ENCODE measurements around the gene PLVAP. TPM values are rescaled to one million over a fixed set of nuclear protein-coding genes. Genes with fewer than 3 reads are reported as not detected.

The PLVAP gene
- total and polyA plus RNA-seq, 9 of the 15 experiments (the other 6 are each of a cell fraction or from before 2014, with no cell fraction given), result 0.09 to 0.84 (median 0.51) TPM; not detected in 4

DNA sequence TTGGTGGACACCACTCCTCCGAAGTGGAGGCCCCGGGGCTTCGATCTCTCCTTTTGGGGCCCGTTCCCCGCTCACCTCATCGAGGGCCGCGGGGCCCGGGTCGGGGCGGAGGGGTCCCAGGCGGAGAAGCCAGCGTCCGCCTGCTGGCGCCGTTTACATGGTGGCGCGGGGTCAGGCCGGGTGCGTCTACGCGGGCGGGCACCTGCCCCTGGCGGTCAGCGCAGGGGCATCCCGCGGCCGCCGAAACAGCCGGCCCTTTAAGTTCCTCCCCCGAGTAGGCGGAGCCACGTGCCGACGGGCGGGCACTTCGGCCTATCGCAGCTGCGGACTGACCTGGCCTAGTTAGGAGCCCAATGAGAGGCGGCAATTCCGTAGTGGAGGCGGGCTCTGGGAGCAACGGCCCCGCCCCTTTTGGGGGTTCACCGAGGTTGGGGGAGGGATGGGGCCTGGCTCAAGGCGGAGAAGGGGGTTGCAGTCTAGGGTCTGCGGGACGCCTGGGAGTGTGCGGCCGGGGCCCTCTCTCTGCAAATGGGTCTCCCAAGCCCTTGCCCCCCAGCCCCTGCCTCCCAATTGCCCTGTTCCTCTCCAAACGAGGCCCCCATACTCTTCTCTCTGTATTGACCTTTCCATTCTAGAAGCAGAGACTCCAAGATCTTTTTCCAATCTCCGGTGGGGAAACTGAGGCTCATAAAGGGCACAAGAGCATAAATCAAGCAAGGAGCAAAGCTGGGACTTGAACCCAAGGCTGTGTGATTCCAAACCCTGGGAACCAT lies 73.8 kb downstream of the PLVAP start, which contains the start of gene ABHD8 (continued):
- no peak for TF ChIP-seq ZBTB26 (CRISPR knock-in tag; IDR thresholded peaks at IDR 0.05)
- peak; percentile 51 for TF ChIP-seq U2AF1 (optimal IDR thresholded peaks at IDR 0.05; ENCODE audit: low read depth, low read length)
- TF ChIP-seq DNMT1 (IDR thresholded peaks at IDR 0.05), result no peak
- TF ChIP-seq USF1 (CRISPR knock-in tag; IDR thresholded peaks at IDR 0.05), result peak; percentile 81
- TF ChIP-seq MECOM (CRISPR knock-in tag; IDR thresholded peaks at IDR 0.05), result no peak
- TF ChIP-seq FOS (IDR thresholded peaks at IDR 0.05; ENCODE audit: extremely low read depth, insufficient read length), result peak; percentile 87
- peak; percentile 37 for TF ChIP-seq RBBP5 (IDR thresholded peaks at IDR 0.05; ENCODE audit: borderline replicate concordance, insufficient read depth, low read length, poor library complexity, severe bottlenecking)
- no peak for TF ChIP-seq CBX8 (IDR thresholded peaks at IDR 0.05; ENCODE audit: borderline replicate concordance, extremely low read depth, low read depth, low read length, poor library complexity, severe bottlenecking)
- TF ChIP-seq RBM22 (IDR thresholded peaks at IDR 0.05; ENCODE audit: low read depth, low read length, poor library complexity, severe bottlenecking), result peak; percentile 60
- no peak for TF ChIP-seq CLOCK (CRISPR knock-in tag; IDR thresholded peaks at IDR 0.05; ENCODE audit: borderline replicate concordance)
- peak; percentile 82 to 84 for TF ChIP-seq NRF1 (conservative IDR thresholded peaks at IDR 0.05 in 1 of 2, IDR thresholded peaks at IDR 0.05 in 1 of 2)
- no peak for TF ChIP-seq ZNF3 (CRISPR knock-in tag; IDR thresholded peaks at IDR 0.05)
- no peak for TF ChIP-seq ZNF133 (CRISPR knock-in tag; IDR thresholded peaks at IDR 0.05)
- TF ChIP-seq, protein P1, sequence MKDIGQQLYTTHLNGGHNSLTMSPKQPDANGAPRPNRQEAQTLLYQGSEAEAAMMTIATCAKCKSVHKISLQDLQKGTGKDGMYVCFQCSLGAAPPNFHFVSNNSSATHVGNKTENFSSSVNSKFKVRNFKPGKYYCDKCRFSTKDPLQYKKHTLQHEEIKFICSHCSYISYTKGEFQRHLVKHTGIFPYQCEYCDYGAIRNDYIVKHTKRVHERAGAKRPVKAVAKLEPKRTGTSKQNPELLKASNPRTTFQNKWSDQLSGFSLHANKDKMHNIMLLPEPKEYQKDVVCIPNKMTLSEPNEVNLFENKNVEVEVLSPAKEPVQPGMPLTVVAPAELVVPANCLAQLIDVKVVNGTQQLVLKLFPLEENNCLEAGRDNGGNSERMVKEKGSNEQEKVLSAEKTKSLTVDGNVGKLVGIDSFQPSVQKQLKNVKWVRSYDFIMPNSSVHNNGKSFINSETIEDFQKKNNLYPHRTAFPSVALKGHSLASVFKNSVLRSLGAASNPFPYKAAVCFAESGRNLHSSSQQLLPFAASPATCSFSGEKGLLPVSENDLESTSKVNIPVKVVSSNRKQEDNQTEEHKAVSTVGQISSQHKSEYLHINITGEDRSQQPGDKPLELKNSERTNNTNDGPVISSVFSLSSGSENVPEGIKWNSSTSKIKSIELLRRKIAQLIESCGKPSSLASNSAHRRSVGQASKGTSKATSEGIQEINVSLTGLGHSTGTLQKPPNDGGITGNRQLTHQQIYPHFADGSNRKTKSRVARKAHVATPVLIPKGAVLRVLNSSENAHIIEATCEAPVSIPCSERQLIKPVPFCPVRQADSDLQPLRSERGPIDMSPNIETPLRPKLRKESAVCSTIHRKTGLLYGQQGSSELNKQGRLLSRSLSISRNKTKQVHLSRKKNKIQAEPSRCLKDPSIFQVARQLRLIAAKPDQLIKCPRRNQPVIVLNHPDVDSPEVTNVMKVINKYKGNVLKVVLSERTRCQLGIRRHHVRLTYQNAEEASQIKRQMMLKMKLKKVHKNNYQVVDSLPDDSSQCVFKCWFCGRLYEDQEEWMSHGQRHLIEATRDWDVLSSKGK (CRISPR knock-in tag; IDR thresholded peaks at IDR 0.05), result no peak
- TF ChIP-seq, protein P2, sequence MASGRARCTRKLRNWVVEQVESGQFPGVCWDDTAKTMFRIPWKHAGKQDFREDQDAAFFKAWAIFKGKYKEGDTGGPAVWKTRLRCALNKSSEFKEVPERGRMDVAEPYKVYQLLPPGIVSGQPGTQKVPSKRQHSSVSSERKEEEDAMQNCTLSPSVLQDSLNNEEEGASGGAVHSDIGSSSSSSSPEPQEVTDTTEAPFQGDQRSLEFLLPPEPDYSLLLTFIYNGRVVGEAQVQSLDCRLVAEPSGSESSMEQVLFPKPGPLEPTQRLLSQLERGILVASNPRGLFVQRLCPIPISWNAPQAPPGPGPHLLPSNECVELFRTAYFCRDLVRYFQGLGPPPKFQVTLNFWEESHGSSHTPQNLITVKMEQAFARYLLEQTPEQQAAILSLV (tag; IDR thresholded peaks at IDR 0.05), result no peak

Measured in K562 (cell line).